NOMO-1 (cell line): Measurements from ENCODE around the gene ERG.

Source experiments
- DNase-seq, 2 experiments: peaks; one replicate each; lab custom pipeline; 2025; ENCODE audit not compliant: unreplicated experiment in 2 of 2; lab: John Stamatoyannopoulos, UW

Gene ERG

GRCh38 chr21:38439957-38440356 lies 58.3 kb downstream of the ERG start:
- peak; percentile 58 to 77 for DNase-seq

- no peak for DNase-seq
These were observed 58.9 kb downstream of the ERG start for GRCh38 chr21:38439426-38439825.

GRCh38 chr21:38438462-38438893 lies 59.8 kb downstream of the ERG start:
- DNase-seq: no peak

- no peak for DNase-seq
These were observed 61.9 kb downstream of the ERG start for GRCh38 chr21:38436341-38436740.

GRCh38 chr21:38434913-38435533 lies 63.3 kb downstream of the ERG start:
- DNase-seq: no peak

GRCh38 chr21:38433471-38433870 lies 64.8 kb downstream of the ERG start:
- DNase-seq: no peak

- DNase-seq: no peak
These were observed 67.8 kb downstream of the ERG start for GRCh38 chr21:38430401-38430984.

- no peak for DNase-seq
These were observed 69.3 kb downstream of the ERG start for GRCh38 chr21:38429011-38429410.

- DNase-seq: no peak
These were observed 70.1 kb downstream of the ERG start for GRCh38 chr21:38428211-38428610.

GRCh38 chr21:38424305-38425019 lies 73.8 kb downstream of the ERG start:
- DNase-seq: no peak

- no peak for DNase-seq
These were observed 76.2 kb downstream of the ERG start for GRCh38 chr21:38422082-38422481.

- DNase-seq: peak in 1 of 2 experiments; percentile 28
These were observed 78.1 kb downstream of the ERG start for GRCh38 chr21:38420140-38420539.

GRCh38 chr21:38417726-38418125 lies 80.6 kb downstream of the ERG start:
- peak in 1 of 2 experiments; percentile 44 for DNase-seq

- DNase-seq: no peak
These were observed 81.5 kb downstream of the ERG start for GRCh38 chr21:38416791-38417190.

GRCh38 chr21:38413958-38414548 lies 84.2 kb downstream of the ERG start:
- DNase-seq: no peak

GRCh38 chr21:38410466-38410865 lies 87.8 kb downstream of the ERG start:
- no peak for DNase-seq

- no peak for DNase-seq
These were observed 88.4 kb downstream of the ERG start for GRCh38 chr21:38409907-38410306.

GRCh38 chr21:38404177-38404576 lies 94.1 kb downstream of the ERG start:
- no peak for DNase-seq

- DNase-seq: no peak
These were observed 95.5 kb downstream of the ERG start for GRCh38 chr21:38402795-38403194.

- no peak for DNase-seq
These were observed 96.0 kb downstream of the ERG start for GRCh38 chr21:38402291-38402690.

GRCh38 chr21:38401191-38401926 lies 96.9 kb downstream of the ERG start:
- DNase-seq: peak in 1 of 2 experiments; percentile 40
